Breast epithelium (tissue), 3 donors: ENCODE results near the gene PRDM16.

Source experiments
- CTCF ChIP-seq, 3 donors: fragments of 450-650 bp; IDR thresholded peaks; one replicate each; pipeline ENCODE4 v1.5.1; 2016 to 2017; ENCODE audit warnings: antibody characterized with exemption in 3 of 3, mild to moderate bottlenecking in 3 of 3, moderate library complexity in 3 of 3
- POLR2A ChIP-seq: fragments of 450-650 bp; IDR thresholded peaks from one replicate; pipeline ENCODE4 v1.6.1; 2016; ENCODE audit warnings: antibody characterized with exemption, mild to moderate bottlenecking, moderate library complexity
- POLR2AphosphoS5 ChIP-seq, 3 donors: sonication (generic); formaldehyde crosslinking; IDR thresholded peaks; one replicate each; pipeline ENCODE4 v1.6.1; 2017; ENCODE audit warnings: antibody characterized with exemption in 3 of 3

GRCh38 chr1:3236361-3236760 lies 167.4 kb downstream of the PRDM16 start:
- no peak for TF ChIP-seq CTCF (IDR thresholded peaks at IDR 0.05)
- no peak for TF ChIP-seq POLR2A
- TF ChIP-seq POLR2AphosphoS5 (IDR thresholded peaks at IDR 0.05) = no peak
